Ammon's horn (tissue), 1 donor: Measurements from ENCODE around the gene LRRC14B.

Experiments
- DNase-seq: peaks from one replicate; pipeline ENCODE4 v3.0.0-alpha.2; 2016; ENCODE audit warnings: low spot score

The LRRC14B gene

DNA sequence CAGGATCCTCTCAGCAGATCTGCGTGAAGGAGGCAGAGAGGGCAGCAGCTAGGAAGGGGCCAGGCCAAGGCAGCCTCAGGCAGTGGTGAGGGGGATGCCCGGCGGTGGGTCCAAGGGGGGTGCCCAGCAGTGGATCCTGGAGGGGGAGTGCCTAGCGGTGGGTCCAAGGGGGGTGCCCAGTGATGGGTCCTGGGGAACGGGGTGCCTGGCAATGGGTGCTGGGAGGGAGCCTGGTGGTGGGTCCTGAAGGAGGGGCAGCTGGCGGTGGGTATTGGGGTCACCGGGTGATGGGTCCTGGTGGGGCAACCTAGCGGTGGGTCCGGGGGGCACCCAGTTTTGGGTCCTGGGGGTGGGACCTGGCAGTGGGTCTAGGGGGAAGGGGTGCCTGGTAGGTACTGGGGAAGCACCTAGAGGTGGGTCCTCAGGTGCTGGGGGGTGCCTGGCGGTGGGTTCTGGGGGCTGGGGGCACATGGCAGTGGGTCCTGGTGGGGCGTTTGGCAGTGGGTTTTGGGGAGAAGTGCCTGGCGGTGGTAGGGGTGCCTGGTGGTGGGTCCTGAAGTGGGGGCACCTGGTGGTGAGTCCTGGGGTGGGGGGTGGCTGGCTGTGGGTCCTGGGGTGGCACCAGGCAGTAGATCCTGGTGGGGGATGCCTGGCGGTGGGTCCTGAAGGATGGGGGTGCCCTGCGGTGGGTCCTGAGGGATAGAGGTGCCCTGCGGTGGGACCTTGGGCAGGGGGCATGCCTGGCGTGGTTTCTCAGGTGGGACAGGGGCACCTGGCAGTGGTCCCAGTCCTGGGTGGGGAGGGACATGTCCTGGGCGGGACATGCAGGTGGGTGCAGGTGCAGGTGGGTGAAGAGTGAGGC is 1.9 kb downstream of the LRRC14B start:
- no peak for DNase-seq

DNA sequence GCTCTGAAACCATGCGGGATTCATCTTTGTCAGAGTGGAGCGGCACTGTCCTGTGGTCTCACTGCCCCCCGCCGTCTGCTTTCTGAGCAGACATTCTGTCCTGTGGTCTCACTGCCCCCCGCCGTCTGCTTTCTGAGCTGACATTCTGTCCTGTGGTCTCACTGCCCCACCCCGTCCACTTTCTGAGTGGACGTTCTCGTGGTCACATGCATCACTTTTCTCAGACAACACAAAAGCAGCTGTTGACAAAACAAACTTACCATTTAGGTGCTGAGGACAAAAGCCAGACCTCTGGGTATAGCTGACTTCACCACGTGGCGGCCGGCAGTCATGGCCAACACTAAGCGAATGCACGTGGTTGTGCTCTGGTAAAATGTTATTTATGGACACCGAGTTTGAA is 2.8 kb downstream of the LRRC14B start:
- DNase-seq: no peak

DNA sequence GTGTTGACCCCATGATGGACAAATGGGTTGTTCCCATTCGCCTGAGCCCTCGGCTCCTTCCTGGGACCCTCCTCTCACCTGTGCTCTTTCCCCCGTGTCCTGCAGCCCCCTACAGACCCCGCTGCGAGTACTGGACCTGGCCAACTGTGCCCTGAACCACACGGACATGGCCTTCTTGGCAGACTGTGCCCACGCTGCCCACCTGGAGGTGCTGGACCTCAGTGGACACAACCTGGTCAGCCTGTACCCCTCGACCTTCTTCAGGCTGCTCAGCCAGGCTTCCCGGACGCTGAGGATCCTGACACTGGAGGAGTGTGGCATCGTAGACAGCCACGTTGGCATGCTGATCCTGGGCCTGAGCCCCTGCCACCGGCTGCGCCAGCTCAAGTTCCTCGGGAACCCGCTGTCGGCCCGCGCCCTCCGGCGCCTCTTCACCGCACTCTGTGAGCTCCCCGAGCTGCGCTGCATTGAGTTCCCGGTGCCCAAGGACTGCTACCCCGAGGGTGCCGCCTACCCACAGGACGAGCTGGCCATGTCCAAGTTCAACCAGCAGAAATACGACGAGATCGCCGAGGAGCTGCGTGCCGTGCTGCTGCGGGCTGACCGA is 3.4 kb downstream of the LRRC14B start:
- DNase-seq: no peak

DNA sequence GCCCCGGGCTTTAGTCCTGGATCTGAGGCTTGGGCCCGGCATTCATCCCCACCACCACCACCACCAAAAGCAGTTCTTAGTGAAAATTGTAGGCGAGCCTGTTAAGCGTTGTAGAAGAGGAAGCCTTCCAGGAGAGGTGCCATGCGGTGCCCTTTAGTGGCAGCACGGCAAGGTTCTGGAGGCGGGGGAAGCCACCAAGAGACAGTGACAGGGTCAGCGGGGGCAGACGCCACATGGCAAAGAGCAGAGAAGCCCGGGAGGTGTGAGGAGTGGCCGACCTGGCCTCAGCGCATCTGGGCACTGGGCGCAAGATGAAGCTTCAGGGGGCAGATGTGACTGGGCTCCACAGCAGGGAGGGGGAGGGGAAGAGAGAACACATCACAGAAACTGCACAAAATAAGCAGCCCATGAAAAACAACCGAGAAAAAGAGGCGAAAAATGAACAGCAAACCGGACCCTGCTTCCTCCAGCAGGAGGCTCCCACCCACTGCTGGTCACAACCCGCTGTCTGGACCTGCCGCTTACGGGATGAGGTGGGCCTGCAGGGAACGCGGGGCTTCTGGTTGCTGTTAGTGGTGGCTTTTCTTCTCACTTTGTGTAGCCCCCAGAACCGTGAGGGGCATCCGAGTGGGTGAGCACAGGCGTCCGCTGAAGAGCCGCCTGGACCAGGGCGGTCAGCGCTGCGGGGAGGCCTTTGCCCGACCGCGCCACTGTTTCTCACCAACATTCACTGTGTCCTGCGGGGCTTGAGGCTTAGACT is 4.3 kb downstream of the LRRC14B start:
- DNase-seq: no peak

DNA sequence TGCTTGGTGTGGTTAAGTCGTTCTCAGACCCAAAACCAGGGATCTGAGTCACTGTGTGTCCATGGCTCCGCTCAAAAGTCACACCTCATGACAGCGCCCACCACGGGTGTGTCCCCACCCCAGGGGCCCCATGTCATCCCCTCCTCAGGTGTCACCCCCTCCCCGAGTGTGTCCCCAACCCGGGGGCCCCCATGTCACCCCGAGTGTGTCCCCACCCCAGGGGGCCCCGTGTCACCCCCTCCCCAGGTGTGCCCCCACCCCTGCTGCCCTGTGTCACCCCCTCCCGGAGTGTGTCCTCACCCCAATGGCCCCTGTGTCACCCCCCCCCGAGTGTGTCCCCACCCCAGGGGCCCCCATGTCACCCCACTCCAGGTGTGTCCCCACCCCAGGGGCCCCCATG is 5.1 kb downstream of the LRRC14B start:
- no peak for DNase-seq

DNA sequence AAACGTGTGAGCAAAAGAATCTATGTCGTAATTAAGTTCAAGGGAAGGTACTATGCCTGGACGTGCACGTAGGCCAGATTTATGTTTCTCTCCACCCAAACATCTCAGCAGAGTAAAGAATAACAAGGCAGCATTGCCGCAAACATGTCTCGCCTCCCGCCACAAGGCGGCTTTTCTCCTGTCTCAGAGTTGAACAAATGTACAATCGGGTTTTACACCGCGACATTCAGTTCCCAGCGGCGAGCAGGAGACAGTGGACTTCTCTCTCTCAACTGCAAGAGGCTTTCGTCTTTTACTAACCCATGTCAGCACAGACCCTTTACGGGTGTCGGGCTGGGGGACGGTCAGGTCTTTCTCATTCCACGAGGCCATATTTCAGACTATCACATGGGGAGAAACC is 5.7 kb downstream of the LRRC14B start:
- DNase-seq: peak; percentile 28

DNA sequence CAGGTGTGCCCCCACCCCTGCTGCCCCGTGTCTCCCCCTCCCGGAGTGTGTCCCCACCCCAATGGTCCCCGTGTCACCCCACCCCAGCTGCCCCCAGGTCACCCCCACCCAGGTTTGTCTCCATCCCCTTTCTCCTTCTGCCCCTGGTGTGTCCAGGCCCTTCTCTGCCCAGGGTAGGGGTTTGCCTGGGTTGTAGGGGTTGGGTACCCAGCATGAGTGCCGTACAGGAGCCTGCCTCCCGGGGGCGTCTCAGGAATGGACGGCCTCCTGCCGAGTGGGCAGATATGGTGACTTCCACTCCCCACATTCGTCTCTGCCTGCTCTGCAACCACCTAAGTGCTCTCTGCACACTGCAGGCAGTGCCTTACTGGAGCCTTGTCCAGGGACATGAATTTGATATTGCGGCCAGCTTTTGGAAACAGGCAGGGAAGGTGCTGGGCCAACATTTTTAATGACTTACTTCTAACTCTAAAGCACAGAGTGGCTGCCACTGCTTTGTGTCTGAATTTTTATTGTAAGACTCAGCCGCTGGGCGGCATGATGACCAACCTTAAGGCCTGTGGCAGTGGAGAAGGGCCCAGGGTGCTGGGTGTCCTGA is 6.7 kb downstream of the LRRC14B start:
- DNase-seq: no peak

DNA sequence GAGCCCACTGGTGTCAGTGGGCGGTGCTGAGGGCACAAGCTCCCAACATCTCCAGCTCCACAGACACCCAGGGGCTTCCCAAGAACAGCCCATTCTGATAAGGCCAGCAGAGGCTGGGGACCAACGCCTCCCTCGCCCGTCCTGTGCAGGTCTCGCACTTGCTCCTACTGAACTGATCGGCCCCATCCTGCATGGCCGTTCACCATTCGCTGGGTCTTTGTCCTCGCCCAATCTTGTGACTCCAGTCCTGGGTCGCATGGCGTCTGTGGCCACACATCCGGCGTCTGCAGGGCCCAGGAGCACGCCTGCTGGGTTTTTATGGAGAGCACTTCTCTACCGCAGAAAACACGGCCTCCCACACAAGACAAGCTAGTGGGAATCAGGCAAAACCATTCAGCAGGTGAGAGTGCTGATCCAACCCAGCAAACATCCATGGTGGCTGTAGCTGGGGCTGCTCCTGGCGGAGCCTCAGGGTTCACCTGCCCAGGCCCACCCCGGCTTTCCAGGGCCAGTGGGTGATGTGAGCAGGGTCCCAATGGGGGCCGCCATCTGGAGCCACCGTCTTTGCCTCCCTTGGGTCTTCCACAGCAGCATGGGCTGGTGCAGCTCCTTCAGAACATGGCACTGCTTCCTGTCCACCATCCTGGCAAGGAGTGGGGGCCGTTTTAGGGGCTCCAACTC is 7.4 kb downstream of the LRRC14B start:
- no peak for DNase-seq

DNA sequence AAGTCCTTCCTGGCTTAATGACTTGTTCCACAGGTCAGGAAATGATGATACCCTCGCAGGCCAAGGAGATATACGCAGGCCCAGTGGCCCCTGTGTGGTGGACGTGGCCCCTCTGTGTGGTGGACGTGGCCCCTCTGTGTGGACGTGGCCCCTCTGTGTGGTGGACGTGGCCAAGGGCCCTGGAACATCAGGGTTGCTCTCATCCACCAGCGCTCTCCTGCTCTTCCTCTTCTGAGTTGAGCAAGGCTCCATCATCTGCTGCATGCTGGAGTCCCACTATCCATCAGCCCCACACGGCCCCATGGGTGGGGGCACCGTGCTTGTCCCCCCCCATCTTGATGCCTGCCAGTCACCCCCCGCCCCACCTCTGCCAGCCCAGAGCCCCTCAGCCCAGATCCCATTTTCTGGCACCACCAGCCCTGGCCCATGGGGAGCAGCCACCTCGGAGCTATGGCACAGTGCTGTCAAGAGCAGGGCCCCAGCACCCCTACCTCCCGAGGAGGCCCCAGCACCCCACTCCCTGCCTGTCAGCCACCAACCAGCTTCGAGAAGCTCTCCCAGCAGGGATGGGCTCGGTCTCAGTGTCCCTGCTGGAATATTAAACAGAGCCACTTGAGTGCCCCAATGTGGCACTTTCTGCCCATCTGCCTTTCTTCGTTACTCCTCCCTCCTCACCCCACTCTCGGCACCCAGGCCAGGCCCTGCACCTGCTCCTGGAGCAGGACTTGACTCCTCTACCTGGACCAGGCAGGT is 8.1 kb downstream of the LRRC14B start:
- DNase-seq: no peak

DNA sequence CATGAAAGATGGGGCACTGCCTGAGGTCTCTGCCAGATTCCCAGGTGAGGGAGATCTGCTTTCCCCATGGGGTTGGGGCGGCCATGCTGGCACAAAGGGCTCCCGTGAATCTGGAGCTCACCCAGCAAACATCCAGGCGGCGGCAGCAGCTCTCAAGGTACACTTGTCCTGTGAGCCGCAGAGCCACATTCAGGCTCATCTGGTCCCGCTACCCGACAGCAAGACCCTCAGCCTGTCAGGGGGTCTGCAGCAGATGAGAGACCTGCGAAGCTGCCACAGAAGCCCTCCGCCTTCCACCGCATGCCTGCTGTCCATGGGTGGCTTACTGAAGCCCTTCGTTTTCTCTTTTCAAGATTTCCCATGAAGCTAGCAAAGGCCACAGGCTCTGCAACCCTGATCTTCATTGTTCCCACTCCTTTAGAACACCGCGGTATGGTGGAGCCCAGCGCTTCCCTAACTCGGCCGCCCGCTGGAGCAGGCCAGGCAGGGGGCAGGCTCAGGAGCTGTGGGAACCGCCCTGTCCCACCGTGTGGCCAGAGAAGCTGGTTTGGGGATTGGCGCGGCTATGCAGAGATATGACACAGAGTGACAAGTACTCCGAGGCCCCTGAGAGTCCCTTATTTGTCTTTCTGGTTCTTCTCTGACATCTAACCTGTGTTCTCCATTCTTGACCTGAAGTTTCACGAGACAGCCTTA is 8.8 kb downstream of the LRRC14B start:
- no peak for DNase-seq

DNA sequence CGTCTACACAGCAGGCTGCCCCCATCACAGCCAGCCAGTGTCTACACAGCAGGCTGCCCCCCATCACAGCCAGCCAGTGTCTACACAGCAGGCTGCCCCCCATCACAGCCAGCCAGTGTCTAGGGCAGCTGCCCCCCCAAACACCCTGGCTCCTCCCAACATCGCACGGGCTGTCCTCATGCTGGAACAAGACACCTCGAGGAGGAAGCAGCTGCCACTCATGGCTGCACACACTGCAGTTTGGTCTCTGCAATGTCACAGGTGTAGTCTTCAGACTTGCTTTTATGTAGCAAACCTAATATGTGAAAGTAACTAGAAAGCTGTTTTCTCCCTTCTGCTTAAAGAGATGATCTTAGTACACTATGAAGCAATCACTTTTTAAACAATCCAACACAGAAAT is 9.7 kb downstream of the LRRC14B start:
- no peak for DNase-seq

DNA sequence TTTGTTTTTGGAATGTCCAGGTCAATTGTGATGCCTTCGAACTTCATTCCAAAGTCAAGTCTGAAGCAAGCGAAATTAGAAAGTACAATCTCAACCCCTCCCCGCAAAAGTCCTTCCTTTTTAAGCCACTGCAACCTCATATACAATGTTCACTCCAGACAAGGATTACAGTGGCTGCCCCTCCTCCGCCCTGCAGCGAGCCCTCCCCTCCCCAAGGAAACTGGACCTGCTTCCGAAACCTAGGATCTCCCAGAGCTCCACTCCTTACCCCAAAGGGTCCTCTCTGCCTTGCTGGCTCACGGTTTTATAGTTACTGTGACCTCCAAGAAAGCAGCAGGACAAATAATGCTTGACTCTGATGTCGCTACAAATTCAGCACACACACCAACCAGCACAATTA is 10.4 kb downstream of the LRRC14B start:
- no peak for DNase-seq

DNA sequence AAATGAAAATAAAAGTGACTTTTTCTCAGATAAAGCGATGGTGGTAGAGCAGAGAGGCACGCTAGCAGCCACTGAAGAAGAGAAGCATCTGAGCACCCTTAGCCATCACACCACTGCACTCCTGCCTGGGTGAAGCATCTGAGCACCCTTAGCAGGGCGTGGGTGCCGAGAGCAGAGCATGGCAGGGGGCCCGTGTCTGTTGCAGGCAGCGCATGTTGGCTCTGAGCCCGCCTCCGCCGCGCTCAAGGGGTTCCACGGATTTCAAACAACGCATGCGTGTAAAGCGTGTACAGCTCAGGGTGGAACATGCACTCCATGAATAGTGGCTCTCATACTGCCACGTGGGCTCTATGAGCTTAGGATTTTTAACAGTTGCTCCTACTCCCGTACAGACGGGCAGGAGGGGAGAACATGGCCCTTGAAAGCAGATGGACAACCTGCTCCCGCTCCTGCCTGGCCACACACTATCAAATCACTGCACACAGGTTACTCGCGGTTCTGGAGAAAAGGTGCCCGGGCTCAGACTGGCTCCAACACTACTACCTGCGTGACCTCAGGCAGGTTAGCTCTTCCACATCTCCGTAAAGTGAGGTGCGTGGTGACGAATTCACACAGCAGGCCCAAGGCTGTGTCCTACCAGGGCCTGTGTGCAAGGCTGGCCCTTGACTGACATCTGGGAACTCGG is 12.1 kb downstream of the LRRC14B start:
- no peak for DNase-seq

DNA sequence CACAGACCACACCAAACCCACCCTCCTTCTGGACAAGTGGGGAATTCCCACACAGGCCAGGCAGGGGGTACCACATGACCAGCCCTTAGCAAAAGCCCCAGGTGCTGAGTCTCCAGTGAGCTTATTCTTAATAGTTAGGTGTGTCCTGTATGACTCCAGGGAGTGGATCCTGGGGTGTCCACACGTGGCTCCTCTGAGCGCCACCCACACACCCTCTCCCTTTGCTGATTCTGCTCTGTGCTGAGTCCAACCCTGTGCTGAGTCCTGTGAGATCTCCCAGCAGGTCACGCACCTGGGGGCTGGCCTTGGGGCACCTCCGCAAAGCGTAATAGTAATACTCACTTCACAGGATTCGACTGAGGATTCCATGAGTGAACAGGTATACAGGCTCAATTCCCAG is 12.7 kb downstream of the LRRC14B start:
- no peak for DNase-seq

DNA sequence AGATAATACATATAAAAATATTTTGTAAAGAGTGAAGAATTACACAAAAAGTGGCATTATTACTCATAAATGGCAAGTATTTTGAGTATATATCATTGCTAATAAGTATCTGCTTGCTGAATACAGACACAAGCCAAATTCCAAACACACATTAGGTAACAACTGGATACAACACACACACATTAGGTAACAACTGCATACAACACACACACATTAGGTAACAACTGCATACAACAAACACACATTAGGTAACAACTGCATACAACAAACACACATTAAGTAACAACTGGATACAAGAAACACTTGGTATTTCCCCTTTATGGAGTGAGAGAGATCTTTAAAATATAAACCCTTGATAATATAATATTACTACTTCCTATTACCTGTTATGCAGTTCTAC is 13.2 kb downstream of the LRRC14B start:
- DNase-seq: no peak

DNA sequence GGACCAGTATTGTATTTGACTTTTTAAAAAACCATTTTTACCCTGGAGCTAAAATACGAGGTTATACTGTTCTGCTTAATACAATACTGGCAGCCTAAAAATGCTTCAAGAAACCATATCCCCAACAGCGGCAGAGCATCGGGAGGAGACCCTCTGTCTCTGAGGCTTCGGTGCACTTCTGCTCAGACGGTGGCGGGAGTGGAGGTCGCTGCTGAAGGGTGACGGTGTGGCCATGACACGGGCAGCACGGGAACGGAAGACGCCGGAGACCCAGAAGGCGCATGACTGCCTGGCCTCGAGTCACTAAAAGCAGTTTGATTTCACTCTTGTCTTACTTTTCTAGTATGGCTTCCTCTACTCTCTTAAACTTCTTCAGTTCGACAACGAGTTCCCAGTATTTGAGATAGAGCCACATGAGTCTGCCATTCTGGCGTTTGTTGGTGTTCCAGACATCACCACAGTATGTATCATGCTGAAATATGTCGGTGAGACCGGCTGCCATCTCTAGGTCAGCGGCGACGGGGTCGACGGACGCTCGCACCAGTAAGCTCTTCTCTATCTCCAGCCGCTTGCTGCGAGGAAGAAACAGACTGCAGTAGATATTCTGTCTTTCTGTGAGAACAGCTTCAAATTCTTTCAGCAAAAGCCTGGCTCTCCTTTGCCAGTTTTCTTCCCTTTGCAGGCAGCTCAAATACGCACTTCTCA is 13.8 kb downstream of the LRRC14B start:
- DNase-seq: no peak

DNA sequence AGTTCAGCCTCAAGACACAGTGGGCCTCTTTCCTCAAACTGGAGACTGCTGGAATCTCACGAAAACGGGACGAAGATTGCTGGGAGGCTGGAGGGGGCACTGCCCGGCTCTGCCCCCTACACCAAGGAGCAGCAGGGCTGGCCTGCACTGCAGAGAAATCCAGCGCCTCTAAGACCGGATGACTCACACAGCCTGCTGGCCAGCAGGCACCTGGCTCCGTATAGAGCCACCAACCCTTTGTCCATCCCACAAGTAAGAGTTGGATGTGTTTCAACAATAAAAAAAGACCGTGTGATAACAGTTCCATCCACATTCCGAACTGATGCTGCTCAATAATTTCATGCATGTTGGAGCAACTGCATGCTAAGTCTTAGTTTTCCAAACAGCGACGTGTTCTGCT is 15.1 kb downstream of the LRRC14B start:
- DNase-seq: no peak

DNA sequence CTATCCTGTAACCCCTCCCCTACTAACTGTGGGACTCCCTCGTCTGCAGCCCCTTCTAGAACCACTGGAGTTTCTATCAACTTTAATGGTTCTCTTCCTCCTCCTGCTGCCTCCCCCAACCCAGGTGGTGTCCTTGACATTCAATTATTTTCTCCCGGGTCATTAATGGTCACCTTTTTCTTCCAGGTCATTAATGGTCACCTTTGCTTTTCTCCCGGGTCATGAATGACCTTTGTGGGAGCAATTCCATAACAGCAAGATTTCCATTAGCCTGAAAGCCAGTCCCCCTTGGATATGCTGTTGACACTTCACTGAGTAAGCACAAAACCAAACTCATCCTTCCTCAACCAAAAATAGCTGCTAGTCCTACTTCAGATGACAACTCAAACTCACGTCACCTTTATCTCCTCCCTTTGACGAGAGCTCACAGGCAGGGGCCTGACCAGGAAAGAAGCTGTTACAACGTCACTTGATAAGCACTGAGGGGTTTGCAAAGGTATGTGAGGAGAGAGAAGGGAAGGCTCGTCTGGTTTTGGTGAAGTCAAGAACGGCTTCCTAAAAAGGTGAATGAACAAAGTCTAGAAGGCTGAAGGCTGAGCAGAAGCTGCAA is 15.7 kb downstream of the LRRC14B start:
- no peak for DNase-seq

DNA sequence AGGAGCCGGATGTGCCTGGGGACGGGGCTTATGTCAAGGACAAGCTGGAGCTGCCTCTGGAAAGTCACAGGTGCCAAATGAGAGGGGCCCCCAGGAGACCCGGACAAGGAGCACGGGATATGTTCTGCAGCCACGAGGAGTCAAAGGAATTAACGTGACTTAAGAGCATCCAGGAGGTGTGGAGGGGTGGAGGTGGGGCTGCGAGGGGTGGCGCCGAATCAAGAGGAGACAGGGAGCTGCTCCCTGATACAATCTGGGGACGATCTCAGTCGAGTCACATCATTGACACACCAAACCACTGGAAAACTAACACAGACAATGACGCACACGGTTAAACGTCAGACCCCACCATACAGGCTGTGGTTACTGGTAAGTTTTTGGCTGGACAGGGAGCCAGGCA is 16.3 kb downstream of the LRRC14B start:
- DNase-seq: no peak
